PC-3 (cell line): ENCODE data around the gene ZFTA. TPM values are rescaled to one million over a fixed set of nuclear protein-coding genes. Genes with fewer than 3 reads are reported as not detected.

ENCODE experiments used
- ATAC-seq: fragments of 200-7000 bp; cut with Tn5 transposase; 2 replicates; pipeline ENCODE4 v1.9.1; 2020; ENCODE audit warnings: mild to moderate bottlenecking, moderate library complexity
- BruUV-seq: library from RNA; stranded (reverse); fragments of 400-500 nt; replicated peaks from 2 replicates; lab custom pipeline; 2021; lab: Mats Ljungman, UMichigan
- CTCF ChIA-PET: fragments of 300-600 bp; sonication (Branson Sonifier 250); formaldehyde crosslinking; loops from one replicate; lab custom pipeline; 2022; ENCODE audit warnings: antibody characterized with exemption; lab: Charles Lee
- POLR2A ChIA-PET: fragments of 300-600 bp; sonication (Branson Sonifier 250); formaldehyde crosslinking; loops from one replicate; lab custom pipeline; 2022; ENCODE audit warnings: antibody characterized with exemption; ENCODE audit not compliant: unreplicated experiment; lab: Charles Lee
- DNase-seq: peaks from one replicate; pipeline ENCODE4 v3.0.0-alpha.2; 2015
- H2AFZ ChIP-seq: fragments of 300-600 bp; sonication (generic); 2 replicates; pipeline ENCODE4 v1.6.0; 2016; ENCODE audit warnings: antibody characterized with exemption, low read length
- H3F3A ChIP-seq: fragments of 300-600 bp; sonication (generic); one replicate; pipeline ENCODE4 v1.6.0; 2017; ENCODE audit warnings: antibody characterized with exemption, low read length, control low read depth, mild to moderate bottlenecking; ENCODE audit not compliant: unreplicated experiment
- H3K27ac ChIP-seq: fragments of 300-600 bp; sonication (generic); 2 replicates; pipeline ENCODE4 v1.5.1; 2016; ENCODE audit warnings: mild to moderate bottlenecking, low read length
- H3K27me3 ChIP-seq: fragments of 300-600 bp; sonication (generic); 2 replicates; pipeline ENCODE4 v1.6.1; 2016; ENCODE audit warnings: low read length, mixed read lengths
- H3K36me3 ChIP-seq: fragments of 300-600 bp; sonication (generic); 2 replicates; pipeline ENCODE4 v1.6.1; 2016; ENCODE audit warnings: low read depth, mixed run types, low read length, mixed read lengths
- H3K4me1 ChIP-seq: fragments of 300-600 bp; sonication (generic); 2 replicates; pipeline ENCODE4 v1.5.1; 2016; ENCODE audit warnings: low read length; ENCODE audit not compliant: insufficient read depth
- H3K4me2 ChIP-seq: fragments of 300-600 bp; sonication (generic); 2 replicates; pipeline ENCODE4 v1.6.0; 2016; ENCODE audit warnings: low read length
- H3K4me3 ChIP-seq: fragments of 300-600 bp; sonication (generic); 2 replicates; pipeline ENCODE4 v1.5.1; 2016; ENCODE audit warnings: mild to moderate bottlenecking, low read length, mixed read lengths
- H3K79me2 ChIP-seq: fragments of 300-600 bp; sonication (generic); 2 replicates; pipeline ENCODE4 v1.6.1; 2017; ENCODE audit warnings: low read length, mixed read lengths
- H3K9ac ChIP-seq: fragments of 300-600 bp; sonication (generic); 2 replicates; pipeline ENCODE4 v1.6.0; 2016; ENCODE audit warnings: mild to moderate bottlenecking, low read length
- H3K9me2 ChIP-seq: fragments of 300-600 bp; sonication (generic); replicated peaks from 2 replicates; pipeline ENCODE4 v1.6.1; 2016; ENCODE audit warnings: mixed run types, low read length, mixed read lengths
- H3K9me3 ChIP-seq: fragments of 300-600 bp; sonication (generic); 2 replicates; pipeline ENCODE4 v1.6.1; 2016; ENCODE audit warnings: low read length, mixed read lengths
- H4K20me1 ChIP-seq: fragments of 300-600 bp; sonication (generic); 2 replicates; pipeline ENCODE4 v1.6.1; 2016; ENCODE audit warnings: low read length, mixed read lengths
- EZH2 ChIP-seq: fragments of 300-600 bp; sonication (generic); IDR thresholded peaks from one replicate; pipeline ENCODE4 v1.6.1; 2017; ENCODE audit warnings: antibody characterized with exemption, mild to moderate bottlenecking, low read length; ENCODE audit not compliant: unreplicated experiment
- EZH2phosphoT487 ChIP-seq: fragments of 300-600 bp; sonication (generic); IDR thresholded peaks from 2 replicates; pipeline ENCODE4 v1.6.1; 2018; ENCODE audit warnings: mild to moderate bottlenecking, antibody characterized with exemption, low read length, borderline replicate concordance
- intact Hi-C: fragments of 100-400 bp; cut with micrococcal nuclease; formaldehyde crosslinking; loops from 2 replicates; pipeline ENCODE4 v1.9.0; 2023
- total RNA-seq: library from RNA; depleted of rRNA; stranded (reverse); fragments of >200 nt; gene quantifications from 2 replicates; pipeline ENCODE4 v1.2.3, GENCODE V29; 2014
- TF ChIP-seq, protein P1 (sequence below): fragments of 300-600 bp; sonication (generic); conservative IDR thresholded peaks from 2 replicates; pipeline ENCODE4 v1.5.1; 2017; ENCODE audit warnings: antibody characterized with exemption, low read depth, mild to moderate bottlenecking, low read length

The ZFTA gene
- total RNA-seq, 1 experiment from 2014 or later = 15.1 TPM

DNA sequence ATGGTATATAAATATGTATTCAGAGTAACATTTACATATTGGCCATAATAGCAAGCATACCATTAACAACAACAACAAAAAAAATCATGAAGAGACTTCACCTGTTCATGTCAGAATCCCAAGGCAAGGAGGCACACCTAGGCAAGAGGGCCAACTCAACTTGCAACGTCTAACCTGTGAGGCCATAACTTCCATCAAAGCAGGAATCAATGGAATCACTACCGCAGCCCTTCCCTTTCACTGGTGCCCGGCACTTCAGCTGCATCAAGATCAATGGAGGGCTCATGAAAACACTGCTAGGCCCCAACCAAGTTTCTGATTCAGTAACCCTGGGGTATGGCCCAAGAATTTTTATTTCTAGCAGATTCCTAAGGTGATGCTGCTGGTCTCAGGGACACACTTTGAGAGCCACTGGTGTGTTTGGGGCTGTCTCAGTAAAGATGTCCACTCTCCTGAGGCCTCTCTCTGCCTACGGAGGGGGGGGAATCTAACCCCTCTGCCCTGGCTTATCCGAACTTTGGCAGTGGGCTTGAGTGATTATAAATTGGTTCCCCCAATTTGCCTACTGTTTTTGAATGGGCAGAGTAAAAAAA lies 8.0 kb downstream of the ZFTA start:
- TF ChIP-seq EZH2 (no peak), EZH2phosphoT487 (no peak)
- TF ChIP-seq, protein P1, sequence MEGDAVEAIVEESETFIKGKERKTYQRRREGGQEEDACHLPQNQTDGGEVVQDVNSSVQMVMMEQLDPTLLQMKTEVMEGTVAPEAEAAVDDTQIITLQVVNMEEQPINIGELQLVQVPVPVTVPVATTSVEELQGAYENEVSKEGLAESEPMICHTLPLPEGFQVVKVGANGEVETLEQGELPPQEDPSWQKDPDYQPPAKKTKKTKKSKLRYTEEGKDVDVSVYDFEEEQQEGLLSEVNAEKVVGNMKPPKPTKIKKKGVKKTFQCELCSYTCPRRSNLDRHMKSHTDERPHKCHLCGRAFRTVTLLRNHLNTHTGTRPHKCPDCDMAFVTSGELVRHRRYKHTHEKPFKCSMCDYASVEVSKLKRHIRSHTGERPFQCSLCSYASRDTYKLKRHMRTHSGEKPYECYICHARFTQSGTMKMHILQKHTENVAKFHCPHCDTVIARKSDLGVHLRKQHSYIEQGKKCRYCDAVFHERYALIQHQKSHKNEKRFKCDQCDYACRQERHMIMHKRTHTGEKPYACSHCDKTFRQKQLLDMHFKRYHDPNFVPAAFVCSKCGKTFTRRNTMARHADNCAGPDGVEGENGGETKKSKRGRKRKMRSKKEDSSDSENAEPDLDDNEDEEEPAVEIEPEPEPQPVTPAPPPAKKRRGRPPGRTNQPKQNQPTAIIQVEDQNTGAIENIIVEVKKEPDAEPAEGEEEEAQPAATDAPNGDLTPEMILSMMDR = no peak
- H3K4me1 ChIP-seq = no peaks in the 10 kb centered on the region
- H3K9me2 ChIP-seq = no peaks in the 10 kb centered on the region
- H3K36me3 ChIP-seq = peaks cover 8% of the 10 kb centered on the region; the same call in 1 of the 2 replicates
- H3K9ac ChIP-seq = no peak overlapping the region
- no peaks in the 10 kb centered on the region for H3K27me3 ChIP-seq
- DNase-seq (no peak), ATAC-seq (no peak)
- H3K79me2 ChIP-seq = no peaks in the 10 kb centered on the region
- H3K4me3 ChIP-seq = no peak overlapping the region
- intact Hi-C loops = loop anchor here (10.0 kb wide), 1 partner anchor 384 kb away; no protein-coding TSS in a partner anchor
- H3K9me3 ChIP-seq = no peaks in the 10 kb centered on the region
- no peak overlapping the region for H2AFZ ChIP-seq
- no peaks in the 10 kb centered on the region for H3F3A ChIP-seq
- no peak overlapping the region for H3K27ac ChIP-seq
- CTCF ChIA-PET = no interaction called here
- POLR2A ChIA-PET = no interaction called here
- BruUV-seq = no TSS peak
- no peaks in the 10 kb centered on the region for H4K20me1 ChIP-seq
- no peak overlapping the region for H3K4me2 ChIP-seq

DNA sequence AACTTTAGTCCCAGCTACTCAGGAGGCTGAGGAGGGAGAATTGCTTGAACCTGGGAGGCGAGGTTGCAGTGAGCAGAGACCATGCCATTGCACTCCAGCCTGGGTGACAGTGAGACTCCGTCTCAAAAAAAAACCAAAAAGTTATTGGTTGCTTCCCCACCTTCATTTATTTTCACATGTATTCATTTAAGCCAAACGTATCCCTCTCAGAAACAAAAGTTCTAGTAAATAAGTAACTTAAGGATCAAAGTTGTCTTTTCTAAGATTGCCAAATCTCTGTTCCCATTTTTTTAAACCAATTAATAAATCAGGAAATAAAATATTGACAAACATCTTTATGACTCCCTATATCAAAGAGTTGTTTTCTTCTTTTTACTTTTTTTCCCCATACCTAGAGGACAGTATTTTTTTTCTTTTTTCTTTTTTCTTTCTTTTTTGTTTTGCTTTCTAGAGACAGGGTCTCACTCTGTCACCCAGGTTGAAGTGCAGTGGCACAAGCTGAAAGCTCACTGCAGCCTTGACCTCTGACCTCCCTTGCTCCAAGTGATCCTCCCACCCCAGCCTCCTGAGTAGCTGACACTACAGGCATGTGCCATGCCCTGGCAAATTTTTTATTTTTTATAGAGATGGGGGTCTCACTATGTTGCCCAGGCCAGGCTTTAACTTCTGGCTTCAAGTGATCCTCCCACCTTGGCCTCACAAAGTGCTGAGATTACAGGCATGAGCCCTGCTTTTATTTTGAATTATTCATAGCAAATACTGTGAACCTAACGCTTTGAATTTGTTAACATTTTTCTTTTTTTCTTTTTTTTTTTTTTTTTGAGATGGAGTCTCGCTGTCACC lies 11.4 kb downstream of the ZFTA start:
- ATAC-seq (no peak), DNase-seq (no peak)
- POLR2A ChIA-PET = no interaction called here
- no peak overlapping the region for H3K4me2 ChIP-seq
- intact Hi-C loops = no loop called here
- H3K27me3 ChIP-seq = no peaks in the 10 kb centered on the region
- TF ChIP-seq, protein P1 = no peak
- TF ChIP-seq EZH2 (no peak), EZH2phosphoT487 (no peak)
- CTCF ChIA-PET = no interaction called here
- H4K20me1 ChIP-seq = no peaks in the 10 kb centered on the region
- no TSS peak for BruUV-seq
- no peak overlapping the region for H3K9ac ChIP-seq
- peaks cover 18% of the 10 kb centered on the region; the same call in 1 of the 2 replicates for H3K36me3 ChIP-seq
- no peaks in the 10 kb centered on the region for H3K79me2 ChIP-seq
- no peaks in the 10 kb centered on the region for H3K4me1 ChIP-seq
- H3F3A ChIP-seq = no peaks in the 10 kb centered on the region
- no peak overlapping the region for H3K27ac ChIP-seq
- no peak overlapping the region for H2AFZ ChIP-seq
- no peak overlapping the region for H3K4me3 ChIP-seq
- H3K9me3 ChIP-seq = no peaks in the 10 kb centered on the region
- H3K9me2 ChIP-seq = no peaks in the 10 kb centered on the region

DNA sequence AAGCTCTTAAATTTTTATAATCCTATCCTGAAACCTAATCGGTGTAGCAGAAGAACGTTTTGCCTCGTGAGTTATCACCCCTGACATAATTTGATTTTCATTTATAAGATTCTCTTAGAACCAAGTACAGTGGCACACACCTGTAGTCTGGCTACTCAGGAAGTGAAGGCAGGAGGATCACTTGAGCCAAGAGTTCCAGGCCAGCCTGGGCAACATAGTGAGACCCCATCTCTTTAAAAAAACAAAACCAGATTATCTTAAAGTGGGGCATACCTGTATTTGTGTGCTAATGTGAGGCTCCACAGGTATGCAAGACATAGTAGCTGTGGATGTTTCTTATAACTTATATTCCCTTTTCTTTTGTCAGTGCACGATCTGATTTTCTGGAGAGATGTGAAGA lies 19.0 kb downstream of the ZFTA start:
- Histone ChIP-seq H4K20me1 (0 out of 2 replicates have a peak, but pooled peaks cover 6% of the 10 kb centered on the region), H2AFZ (no peak overlapping the region), H3K27ac (no peak overlapping the region), H3K9me2 (no peaks in the 10 kb centered on the region), H3K36me3 (peaks cover 30% of the 10 kb centered on the region; the same call in 1 of the 2 replicates), H3K4me1 (no peaks in the 10 kb centered on the region), H3K4me3 (no peak overlapping the region), H3K79me2 (peaks cover 7% of the 10 kb centered on the region; the same call in 1 of the 2 replicates), H3K27me3 (no peaks in the 10 kb centered on the region), H3F3A (no peaks in the 10 kb centered on the region), H3K4me2 (no peak overlapping the region), H3K9ac (no peak overlapping the region), H3K9me3 (no peaks in the 10 kb centered on the region)
- DNase-seq (no peak), ATAC-seq (no peak)
- intact Hi-C loops = no loop called here
- POLR2A ChIA-PET = no interaction called here
- no TSS peak for BruUV-seq
- CTCF ChIA-PET = no interaction called here
- TF ChIP-seq EZH2phosphoT487 = no peak
- TF ChIP-seq EZH2 = no peak
- TF ChIP-seq, protein P1 = no peak
